ENCODE results near the gene OR2V2.

DNA sequence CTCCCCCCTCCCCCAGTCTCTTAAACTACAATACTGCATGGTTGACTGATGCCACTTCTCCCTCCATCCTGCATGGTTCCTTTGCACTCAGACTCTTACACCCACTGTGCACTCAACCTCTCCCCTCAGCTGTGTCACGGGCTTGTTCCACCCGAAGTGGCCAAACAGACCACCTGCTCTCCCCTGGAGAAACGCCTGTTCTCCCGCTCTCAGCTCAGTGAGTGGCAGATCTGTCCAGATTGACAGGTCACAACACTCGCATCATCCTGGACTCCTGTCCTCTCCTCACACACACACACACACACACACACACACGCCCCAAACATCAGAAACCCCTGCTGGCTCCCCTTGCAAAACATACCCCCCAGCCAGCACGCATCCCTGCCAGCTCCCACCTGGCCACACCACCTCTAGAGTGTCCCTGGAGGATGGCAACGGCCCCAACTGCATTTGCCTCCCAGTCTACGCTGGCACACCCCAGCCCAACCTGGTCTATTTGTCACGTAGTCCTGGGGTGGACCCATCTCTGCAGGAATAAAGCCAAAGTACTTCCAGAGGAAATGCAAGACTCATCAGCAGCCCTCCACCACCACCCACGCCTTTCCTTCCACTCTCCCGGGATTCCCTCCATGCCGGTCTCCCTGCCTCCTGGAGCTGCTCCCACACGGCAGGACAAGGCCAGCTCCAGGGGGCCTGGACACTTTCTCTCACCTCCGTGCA lies 19.3 kb upstream of the OR2V2 start:
- TF ChIP-seq POLR2AphosphoS5 (IDR thresholded peaks at IDR 0.05) (no peak), POLR2A (IDR thresholded peaks at IDR 0.05) (no peak), EP300 (IDR thresholded peaks at IDR 0.05) (no peak)
- TF ChIP-seq, protein P1, sequence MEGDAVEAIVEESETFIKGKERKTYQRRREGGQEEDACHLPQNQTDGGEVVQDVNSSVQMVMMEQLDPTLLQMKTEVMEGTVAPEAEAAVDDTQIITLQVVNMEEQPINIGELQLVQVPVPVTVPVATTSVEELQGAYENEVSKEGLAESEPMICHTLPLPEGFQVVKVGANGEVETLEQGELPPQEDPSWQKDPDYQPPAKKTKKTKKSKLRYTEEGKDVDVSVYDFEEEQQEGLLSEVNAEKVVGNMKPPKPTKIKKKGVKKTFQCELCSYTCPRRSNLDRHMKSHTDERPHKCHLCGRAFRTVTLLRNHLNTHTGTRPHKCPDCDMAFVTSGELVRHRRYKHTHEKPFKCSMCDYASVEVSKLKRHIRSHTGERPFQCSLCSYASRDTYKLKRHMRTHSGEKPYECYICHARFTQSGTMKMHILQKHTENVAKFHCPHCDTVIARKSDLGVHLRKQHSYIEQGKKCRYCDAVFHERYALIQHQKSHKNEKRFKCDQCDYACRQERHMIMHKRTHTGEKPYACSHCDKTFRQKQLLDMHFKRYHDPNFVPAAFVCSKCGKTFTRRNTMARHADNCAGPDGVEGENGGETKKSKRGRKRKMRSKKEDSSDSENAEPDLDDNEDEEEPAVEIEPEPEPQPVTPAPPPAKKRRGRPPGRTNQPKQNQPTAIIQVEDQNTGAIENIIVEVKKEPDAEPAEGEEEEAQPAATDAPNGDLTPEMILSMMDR (IDR thresholded peaks at IDR 0.05): no peak
